SH-SY5Y (cell line): Measurements from ENCODE around the gene DIAPH3.

ENCODE experiments used
- GATA2 ChIP-seq: IDR thresholded peaks from 2 replicates; pipeline ENCODE4 v1.6.1; 2011; ENCODE audit warnings: mild to moderate bottlenecking, low read depth, low read length
- GATA3 ChIP-seq: IDR thresholded peaks from 2 replicates; pipeline ENCODE4 v1.6.1; 2011; ENCODE audit warnings: low read depth, mild to moderate bottlenecking, low read length, moderate library complexity

GRCh38 chr13:59743195-59743594 is 420.5 kb downstream of the DIAPH3 start:
- TF ChIP-seq GATA3: no peak
- TF ChIP-seq GATA2: no peak
